H9 (cell line): Measurements from ENCODE around the gene AKAP9. TPM values are rescaled to one million over a fixed set of nuclear protein-coding genes. Genes with fewer than 3 reads are reported as not detected.

Source experiments
- DNase-seq: peaks from one replicate; pipeline ENCODE4 v3.0.0-alpha.2; 2017
- H2AFZ ChIP-seq: one replicate; pipeline ENCODE4 v1.6.1; 2013; ENCODE audit warnings: mild to moderate bottlenecking, low read length, control low read depth, moderate library complexity
- H2AK5ac ChIP-seq: 2 replicates; pipeline ENCODE4 v1.6.1; 2013; ENCODE audit warnings: low read length, control low read depth, mixed read lengths; ENCODE audit not compliant: insufficient read length
- H2BK120ac ChIP-seq: one replicate; pipeline ENCODE4 v1.6.1; 2013; ENCODE audit warnings: low read depth, mild to moderate bottlenecking, low read length, control low read depth, inconsistent platforms; ENCODE audit not compliant: poor library complexity, severe bottlenecking
- H2BK12ac ChIP-seq: 2 replicates; pipeline ENCODE4 v1.6.1; 2013; ENCODE audit warnings: low read length, control low read depth, mixed read lengths, low read depth; ENCODE audit not compliant: insufficient read length
- H2BK15ac ChIP-seq: 2 replicates; pipeline ENCODE4 v1.6.1; 2013; ENCODE audit warnings: low read depth, low read length, control low read depth
- H2BK20ac ChIP-seq: one replicate; pipeline ENCODE4 v1.6.1; 2013; ENCODE audit warnings: low read depth, mild to moderate bottlenecking, low read length, control low read depth, inconsistent platforms; ENCODE audit not compliant: poor library complexity, severe bottlenecking
- H2BK5ac ChIP-seq: 2 replicates; pipeline ENCODE4 v1.6.1; 2013; ENCODE audit warnings: low read length, control low read depth, mixed read lengths; ENCODE audit not compliant: insufficient read length
- H3K14ac ChIP-seq: 2 replicates; pipeline ENCODE4 v1.6.1; 2013; ENCODE audit warnings: low read length, control low read depth; ENCODE audit not compliant: insufficient read depth
- H3K18ac ChIP-seq: 2 replicates; pipeline ENCODE4 v1.6.1; 2013; ENCODE audit warnings: low read depth, mild to moderate bottlenecking, mixed read lengths, low read length, control low read depth; ENCODE audit not compliant: insufficient read length
- H3K23ac ChIP-seq: 2 replicates; pipeline ENCODE4 v1.6.1; 2013; ENCODE audit warnings: low read length, control low read depth, mixed read lengths, low read depth; ENCODE audit not compliant: insufficient read length
- H3K23me2 ChIP-seq: 2 replicates; pipeline ENCODE4 v1.6.1; 2013; ENCODE audit warnings: low read depth, mild to moderate bottlenecking, mixed read lengths, low read length, control low read depth; ENCODE audit not compliant: insufficient read length, poor library complexity, severe bottlenecking
- H3K27ac ChIP-seq: 2 replicates; pipeline ENCODE4 v1.5.1; 2013; ENCODE audit warnings: low read length, control low read depth, mixed read lengths, low read depth; ENCODE audit not compliant: insufficient read length
- H3K27me3 ChIP-seq: 2 replicates; pipeline ENCODE4 v1.6.1; 2013; ENCODE audit warnings: low read length, control low read depth, inconsistent platforms; ENCODE audit not compliant: insufficient read depth
- H3K4ac ChIP-seq: 2 replicates; pipeline ENCODE4 v1.6.1; 2013; ENCODE audit warnings: low read depth, mild to moderate bottlenecking, control low read depth, inconsistent platforms, low read length, moderate library complexity
- H3K4me1 ChIP-seq: 2 replicates; pipeline ENCODE4 v1.6.1; 2013; ENCODE audit warnings: low read length, control low read depth, inconsistent platforms; ENCODE audit not compliant: insufficient read depth
- H3K4me2 ChIP-seq: 2 replicates; pipeline ENCODE4 v1.6.1; 2013; ENCODE audit warnings: low read length, control low read depth, mixed read lengths; ENCODE audit not compliant: insufficient read length, insufficient read depth
- H3K56ac ChIP-seq: 2 replicates; pipeline ENCODE4 v1.6.1; 2013; ENCODE audit warnings: low read depth, mild to moderate bottlenecking, mixed read lengths, low read length, control low read depth; ENCODE audit not compliant: insufficient read length
- H3K79me1 ChIP-seq: 2 replicates; pipeline ENCODE4 v1.6.1; 2013; ENCODE audit warnings: low read depth, mild to moderate bottlenecking, moderate library complexity, low read length, control low read depth, inconsistent platforms; ENCODE audit not compliant: insufficient read depth, poor library complexity, severe bottlenecking
- H3K79me2 ChIP-seq: 2 replicates; pipeline ENCODE4 v1.6.1; 2013; ENCODE audit warnings: low read length, control low read depth, inconsistent platforms; ENCODE audit not compliant: insufficient read depth
- H3K9ac ChIP-seq: 2 replicates; pipeline ENCODE4 v1.6.1; 2013; ENCODE audit warnings: low read length, control low read depth, mixed read lengths; ENCODE audit not compliant: insufficient read length; ENCODE audit errors: extremely low read depth
- H3K9me3 ChIP-seq: one replicate; pipeline ENCODE4 v1.6.1; 2013; ENCODE audit warnings: low read depth, low read length, inconsistent platforms; ENCODE audit not compliant: control insufficient read depth
- H3T11ph ChIP-seq: one replicate; pipeline ENCODE4 v1.6.1; 2013; ENCODE audit warnings: mild to moderate bottlenecking, low read length, control low read depth, inconsistent platforms
- H4K20me1 ChIP-seq: one replicate; pipeline ENCODE4 v1.6.1; 2013; ENCODE audit not compliant: control insufficient read depth, insufficient read length, insufficient read depth
- H4K5ac ChIP-seq: 2 replicates; pipeline ENCODE4 v1.6.1; 2013; ENCODE audit warnings: low read depth, mild to moderate bottlenecking, mixed read lengths, low read length, control low read depth; ENCODE audit not compliant: insufficient read length
- H4K8ac ChIP-seq: replicated peaks from 2 replicates; pipeline ENCODE4 v1.6.1; 2013; ENCODE audit warnings: low read length, control low read depth, mixed read lengths, low read depth; ENCODE audit not compliant: insufficient read length
- H4K91ac ChIP-seq: 2 replicates; pipeline ENCODE4 v1.6.1; 2013; ENCODE audit warnings: low read depth, mild to moderate bottlenecking, moderate library complexity, mixed read lengths, low read length, control low read depth; ENCODE audit not compliant: insufficient read length
- H3K27ac Mint-ChIP-seq, 3 experiments: 2 replicates in 2 of 3; 3 replicates in 1 of 3; pipeline ENCODE4 v1.8.0; 2020 to 2021; ENCODE audit warnings: mixed read lengths in 3 of 3, mild to moderate bottlenecking in 1 of 3, moderate library complexity in 1 of 3
- H3K27me3 Mint-ChIP-seq: 2 replicates; pipeline ENCODE4 v1.8.0; 2021; ENCODE audit warnings: low read depth, mild to moderate bottlenecking, moderate library complexity, mixed read lengths
- H3K36me3 Mint-ChIP-seq, 3 experiments: 2 replicates in 2 of 3; 3 replicates in 1 of 3; pipeline ENCODE4 v1.8.0; 2020 to 2021; ENCODE audit warnings: low read depth in 3 of 3, mixed read lengths in 3 of 3; ENCODE audit not compliant: insufficient read depth in 1 of 3
- H3K4me1 Mint-ChIP-seq, 2 experiments: 2 replicates each; pipeline ENCODE4 v1.8.0; 2020; ENCODE audit warnings: mixed read lengths in 2 of 2
- H3K4me3 Mint-ChIP-seq, 2 experiments: 2 replicates in 1 of 2; 3 replicates in 1 of 2; pipeline ENCODE4 v1.8.0; 2020 to 2021; ENCODE audit warnings: mild to moderate bottlenecking in 2 of 2, mixed read lengths in 2 of 2, moderate library complexity in 1 of 2
- H3K9me3 Mint-ChIP-seq, 2 experiments: 2 replicates in 1 of 2; 3 replicates in 1 of 2; pipeline ENCODE4 v1.8.0; 2020; ENCODE audit warnings: mild to moderate bottlenecking in 2 of 2, mixed read lengths in 2 of 2, moderate library complexity in 1 of 2
- CTCF ChIP-seq: fragments of 200-600 bp; sonication (generic); conservative IDR thresholded peaks from 3 replicates; pipeline ENCODE4 v1.8.0; 2021; ENCODE audit warnings: antibody characterized with exemption, mild to moderate bottlenecking
- whole genome bisulfite sequencing: extraction: QIAGEN DNeasy Blood & Tissue Kit; methylation state at CpG from one replicate; pipeline ENCODE4 v1.1.7; 2013; ENCODE audit warnings: missing lambda C conversion rate, low lambda C conversion rate, mixed read lengths; ENCODE audit not compliant: insufficient read length; ENCODE audit errors: extremely low coverage; 5-methylcytosine and 5-hydroxymethylcytosine counted together
- total RNA-seq: library from RNA; stranded (reverse); gene quantifications from 2 replicates; pipeline ENCODE4 v1.2.1, GENCODE V29; 2021

AKAP9 gene
- total RNA-seq, 1 experiment from 2014 or later, result 22.4 TPM

GRCh38 chr7:92131764-92132330 is 191.2 kb downstream of the AKAP9 start:
- peaks cover 28% of the 10 kb centered on the region; the same call in 1 of the 2 replicates for H3K79me2 ChIP-seq

More at GRCh38 chr7:92131764-92132330, 191.2 kb downstream of the AKAP9 start:
- Histone ChIP-seq H3K27me3 (no peaks in the 10 kb centered on the region), H3T11ph (no peak overlapping the region), H2BK15ac (no peak overlapping the region), H4K20me1 (no peaks in the 10 kb centered on the region), H3K4ac (no peak overlapping the region), H4K8ac (no peak overlapping the region), H4K5ac (no peak overlapping the region), H3K23me2 (no peaks in the 10 kb centered on the region), H2AFZ (no peak overlapping the region), H2AK5ac (no peak overlapping the region), H3K9me3 (no peaks in the 10 kb centered on the region), H2BK120ac (no peak overlapping the region), H2BK12ac (no peak overlapping the region), H3K14ac (no peak overlapping the region), H3K56ac (no peak overlapping the region), H3K27ac (no peak overlapping the region), H3K4me2 (peak overlapping the region; percentile 89), H2BK20ac (no peak overlapping the region), H2BK5ac (no peak overlapping the region), H3K18ac (no peak overlapping the region), H4K91ac (no peak overlapping the region), H3K23ac (no peak overlapping the region), H3K79me1 (no peaks in the 10 kb centered on the region), H3K4me1 (no peaks in the 10 kb centered on the region; the same call in 1 of the 2 replicates), H3K9ac (no peak overlapping the region)
- Mint-ChIP-seq H3K4me1 (peaks cover 19 to 27% of the 10 kb centered on the region in 2 experiments), H3K27me3 (no peaks in the 10 kb centered on the region), H3K4me3 (peak overlapping the region; percentile 3 to 65; a peak in 3 of 5 replicates), H3K36me3 (peaks cover 22 to 45% (median 34%) of the 10 kb centered on the region in 3 experiments; a peak in 6 of 7 replicates), H3K27ac (no peak overlapping the region; a peak in 1 of 7 replicates), H3K9me3 (no peaks in the 10 kb centered on the region)
- TF ChIP-seq CTCF, result no peak
- WGBS, result no CpG with 5 or more reads among the region's 4 CpGs
- no peak for DNase-seq
